ENCODE measurements around the gene TAPT1. TPM values are rescaled to one million over a fixed set of nuclear protein-coding genes. Genes with fewer than 3 reads are reported as not detected.
"Not testable (repeated sequence)": the region's sequence is repeated elsewhere in the genome, so short reads cannot be mapped to it uniquely, and the experiment has no call there.

TAPT1 gene
- polyA plus RNA-seq, 10 donors, result 23.6 to 43.0 (median 33.6) TPM

DNA sequence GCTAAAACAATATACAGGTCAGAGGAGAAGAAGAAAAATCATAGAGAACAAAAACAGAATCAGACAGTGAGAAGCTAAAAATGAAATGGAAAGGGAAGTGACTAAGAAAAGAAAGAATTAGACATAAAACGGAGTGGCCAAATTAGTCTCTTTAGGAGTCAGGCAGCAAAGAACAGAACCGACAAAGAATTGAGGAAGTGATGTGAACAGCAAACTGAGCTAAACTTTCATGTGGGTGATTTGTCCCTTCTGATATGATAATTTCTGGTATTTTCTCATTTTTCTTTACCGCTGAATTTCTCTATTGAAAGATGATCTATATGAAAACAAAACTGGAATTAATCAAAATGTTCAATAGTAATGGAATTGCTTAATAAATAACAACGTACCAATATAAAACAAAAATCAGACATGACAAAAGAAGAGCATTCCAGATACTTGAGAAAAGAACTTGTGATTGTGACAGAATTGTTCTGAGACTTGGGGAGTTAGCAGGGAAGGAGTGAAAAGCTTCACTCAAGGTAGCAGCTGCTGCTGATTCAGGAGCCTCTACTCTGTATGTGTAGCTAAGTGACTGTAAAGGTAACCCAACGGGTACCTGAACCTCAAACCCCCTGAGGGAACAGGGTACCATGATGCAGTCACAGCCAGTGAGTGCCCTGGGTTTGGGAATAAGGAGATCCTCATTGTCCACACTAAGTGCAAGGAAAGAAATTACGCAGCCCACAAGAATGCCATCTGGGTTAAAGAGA is 8.8 kb downstream of the TAPT1 start:
- no peak for DNase-seq

DNA sequence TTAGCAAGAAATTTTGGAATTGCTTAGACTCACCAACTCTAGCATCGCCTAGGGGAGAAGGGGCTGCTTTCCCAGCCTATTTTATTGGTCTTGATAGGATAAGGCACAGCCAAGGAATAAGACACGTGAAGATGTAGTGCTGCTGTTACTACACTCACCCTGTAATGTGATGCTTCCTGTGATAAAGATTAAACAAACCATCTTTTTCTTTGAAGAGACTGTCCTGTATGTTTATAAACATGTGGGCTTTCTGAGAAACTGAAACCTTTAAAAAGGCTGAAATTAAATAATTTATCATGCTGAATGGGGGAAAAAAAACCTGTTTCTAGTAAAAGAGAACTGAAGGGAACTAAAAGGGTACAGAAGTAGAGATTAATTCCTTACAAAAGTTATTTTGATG is 13.2 kb downstream of the TAPT1 start:
- DNase-seq, result no peak

DNA sequence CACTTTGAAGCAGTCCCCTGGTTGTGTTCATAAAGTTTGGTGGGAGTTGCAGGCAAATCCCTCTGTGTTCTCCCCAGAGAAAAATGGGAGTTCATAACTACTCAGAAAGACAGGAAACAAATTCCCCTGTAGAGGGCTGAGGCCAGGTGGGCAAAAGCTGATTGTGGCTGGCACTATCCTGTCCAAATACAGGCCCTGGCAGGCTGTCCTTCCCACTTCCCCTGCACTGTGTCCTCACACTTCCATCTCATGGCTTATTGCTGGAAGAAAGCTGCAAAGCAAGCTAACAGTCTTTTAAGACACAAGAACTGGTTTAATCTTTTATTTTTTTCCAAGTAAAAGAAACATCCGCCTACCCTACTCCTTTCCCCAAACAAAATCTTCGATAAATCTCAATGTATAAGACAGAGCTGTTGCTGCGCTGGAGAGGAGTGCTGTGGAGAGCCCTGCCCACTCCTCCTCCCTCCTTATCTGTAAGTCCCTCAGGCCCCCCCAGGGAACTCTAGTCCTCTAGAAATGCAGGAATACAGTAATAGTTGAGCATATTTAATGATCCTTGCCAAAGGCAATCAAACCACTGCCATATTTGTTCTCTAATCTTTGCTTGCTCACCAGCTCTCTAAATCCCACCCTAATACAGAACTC is 14.0 kb downstream of the TAPT1 start:
- no peak for DNase-seq

DNA sequence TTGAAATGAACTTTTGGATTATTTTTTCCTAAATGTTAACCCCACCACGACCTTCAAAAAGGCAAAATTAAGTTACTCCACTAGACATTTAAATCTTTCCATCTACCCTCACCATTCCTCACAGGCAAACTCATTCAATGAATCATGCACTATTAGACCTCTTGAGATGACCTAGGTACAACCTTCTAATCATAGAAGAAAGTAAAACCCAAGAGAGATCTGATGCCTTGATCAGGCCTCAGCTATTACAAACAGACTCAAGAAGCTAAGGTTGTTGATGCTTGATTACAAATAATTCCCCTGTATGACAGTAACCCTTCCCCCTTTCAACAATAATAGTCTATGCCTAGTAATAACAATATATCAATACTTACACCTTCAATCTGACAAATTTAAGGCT is 18.9 kb downstream of the TAPT1 start:
- DNase-seq, result no peak

DNA sequence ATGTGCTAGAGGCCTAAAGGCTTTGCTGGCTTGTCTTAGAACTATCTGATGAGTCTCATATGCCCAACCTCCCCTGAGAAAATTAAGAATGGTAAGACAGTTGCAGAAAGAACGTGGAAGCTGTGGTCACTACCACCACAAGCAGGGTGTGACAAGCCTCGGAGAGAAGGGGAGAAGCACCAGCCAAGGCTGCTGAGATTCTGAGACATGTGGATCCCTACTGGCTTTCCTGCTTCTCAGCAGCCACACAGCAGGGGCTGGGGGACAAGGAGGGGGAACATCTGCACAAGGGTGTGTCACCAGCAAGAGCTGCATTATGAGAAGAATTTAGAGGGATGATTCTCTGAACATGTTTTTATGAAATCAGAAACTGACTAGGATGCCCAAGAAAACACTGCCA is 19.4 kb downstream of the TAPT1 start:
- no peak for DNase-seq

DNA sequence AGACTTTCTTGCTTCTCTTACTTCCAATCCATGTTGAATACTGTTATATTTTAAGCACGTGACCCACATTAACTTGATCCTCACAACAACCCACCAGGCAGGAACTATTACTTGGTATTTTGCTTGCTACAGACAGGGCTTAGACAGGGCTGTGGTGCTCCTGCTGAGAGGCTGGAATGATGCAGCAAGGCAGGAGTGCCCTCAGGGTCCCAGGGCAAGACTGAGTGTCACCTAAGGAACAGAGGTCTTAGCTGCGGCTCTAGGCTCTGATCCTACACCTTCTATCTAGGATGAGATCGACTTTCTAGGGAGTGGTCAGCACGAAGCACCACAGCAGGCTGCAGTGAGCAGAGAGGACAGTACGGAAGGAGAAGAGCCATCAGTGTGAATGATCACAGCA is 20.0 kb downstream of the TAPT1 start:
- DNase-seq, result no peak

DNA sequence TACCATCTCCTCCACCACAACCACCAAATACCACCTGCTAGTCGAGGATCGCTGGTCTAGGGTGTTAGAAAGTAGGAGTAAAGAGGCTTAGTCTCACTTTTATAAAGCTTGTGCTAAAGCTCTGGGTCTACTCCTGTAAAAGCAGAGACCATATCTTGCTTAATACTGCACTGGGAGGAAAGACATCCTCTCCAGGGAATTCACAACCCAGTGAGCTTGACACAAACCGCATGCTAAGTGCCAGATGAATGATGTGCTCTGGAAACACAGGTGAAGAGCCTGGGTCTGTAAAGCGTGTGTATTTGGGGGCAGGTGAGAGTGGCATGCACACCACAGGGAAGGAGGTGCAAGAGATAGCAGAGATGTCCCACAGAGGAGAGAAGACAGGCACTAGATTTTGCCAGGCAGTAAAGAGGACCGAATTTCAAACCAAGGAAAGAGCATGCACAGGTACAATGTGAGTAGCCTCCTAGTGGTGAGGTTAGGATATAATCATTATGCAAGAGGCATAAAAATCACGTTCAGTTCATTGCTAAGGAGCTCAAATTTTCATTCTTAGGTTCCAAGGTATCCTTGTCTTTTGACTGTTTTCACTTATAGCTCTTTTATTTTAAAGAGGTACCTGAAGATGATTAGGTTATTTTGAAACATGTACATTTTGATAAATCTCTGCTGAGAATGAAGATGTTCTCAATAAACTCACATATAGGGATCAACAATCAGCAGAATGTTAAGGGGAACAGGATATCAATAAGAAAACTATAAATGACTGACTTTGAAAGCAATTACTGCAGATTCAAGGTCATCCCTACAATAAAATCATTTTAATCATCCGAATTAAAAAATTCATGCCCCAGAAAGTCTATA is 20.7 kb downstream of the TAPT1 start:
- DNase-seq, result no peak

DNA sequence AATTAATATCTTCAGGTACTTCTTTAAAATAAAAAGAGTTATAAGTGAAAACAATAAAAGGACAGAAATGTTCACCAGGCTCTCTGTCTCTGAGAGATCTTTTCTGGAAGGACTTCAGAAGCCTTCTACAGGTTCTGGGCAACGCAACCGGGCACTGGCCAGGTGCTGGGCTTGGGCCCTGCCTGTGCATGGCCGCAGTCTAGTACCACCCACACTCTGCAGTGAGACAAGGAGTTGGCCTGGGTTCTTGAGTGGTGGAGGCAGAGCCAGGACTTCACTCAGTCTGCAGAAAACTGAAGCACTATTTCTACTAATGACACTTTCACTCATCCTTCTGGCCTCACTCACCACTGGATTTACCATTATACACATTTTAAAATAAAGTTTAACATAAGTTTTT is 21.8 kb downstream of the TAPT1 start:
- no peak for DNase-seq

DNA sequence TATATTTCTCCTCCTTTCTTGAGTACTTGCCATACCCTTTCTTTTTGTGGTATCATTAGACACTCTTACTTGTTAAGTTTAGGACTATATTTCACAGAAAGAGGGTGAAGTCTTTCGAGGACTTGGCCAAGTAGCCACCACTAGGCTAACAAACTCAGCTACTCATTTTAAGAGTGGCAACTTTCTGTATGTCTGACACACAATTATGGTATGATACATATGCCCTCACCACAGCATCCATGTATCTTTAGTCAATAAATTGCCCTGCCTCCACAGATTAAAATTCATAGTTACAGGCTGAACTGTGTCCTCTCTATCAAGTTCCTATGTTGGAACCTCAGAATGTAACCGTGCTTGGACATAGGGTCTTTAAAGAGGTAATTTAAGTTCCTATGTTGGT is 23.2 kb downstream of the TAPT1 start:
- no peak for DNase-seq

DNA sequence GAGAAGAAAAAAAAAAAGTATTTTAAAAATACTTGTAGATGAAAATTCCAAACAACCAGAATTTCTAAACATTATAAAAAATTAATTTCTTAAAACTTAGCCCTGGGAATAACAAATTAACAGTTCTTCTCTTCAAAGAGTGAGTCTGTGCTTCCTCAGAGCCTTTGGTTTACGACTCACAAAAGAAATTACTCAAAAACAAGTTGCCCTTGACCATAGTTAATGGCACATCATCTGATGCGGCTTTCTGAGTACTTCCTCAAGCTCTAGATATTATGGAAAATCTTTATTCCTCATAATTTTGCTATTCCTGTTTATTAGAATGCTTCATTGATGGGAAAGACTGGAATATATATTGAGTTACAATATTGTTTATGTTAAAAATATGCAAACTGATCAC is 23.7 kb downstream of the TAPT1 start:
- no peak for DNase-seq

DNA sequence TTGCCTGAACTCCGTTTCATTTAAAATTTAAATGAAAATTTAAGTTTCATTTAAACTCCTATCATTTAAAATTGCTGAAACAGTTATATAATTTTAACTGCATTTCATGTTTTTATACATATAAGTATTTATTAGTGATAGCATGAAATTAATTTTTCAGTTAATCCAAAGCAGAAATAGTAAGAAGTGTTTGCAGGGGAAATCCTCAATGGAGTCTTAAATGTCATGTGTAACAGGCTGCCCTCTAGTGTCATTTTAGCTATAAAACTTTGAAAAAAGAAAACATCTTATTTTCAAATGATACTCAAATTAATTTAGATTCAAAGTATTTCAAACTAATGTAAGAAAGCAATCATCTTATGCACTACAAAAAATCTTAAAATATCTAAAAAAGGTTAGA is 27.2 kb downstream of the TAPT1 start:
- DNase-seq, result peak in 1 of 3 donors; percentile 11

DNA sequence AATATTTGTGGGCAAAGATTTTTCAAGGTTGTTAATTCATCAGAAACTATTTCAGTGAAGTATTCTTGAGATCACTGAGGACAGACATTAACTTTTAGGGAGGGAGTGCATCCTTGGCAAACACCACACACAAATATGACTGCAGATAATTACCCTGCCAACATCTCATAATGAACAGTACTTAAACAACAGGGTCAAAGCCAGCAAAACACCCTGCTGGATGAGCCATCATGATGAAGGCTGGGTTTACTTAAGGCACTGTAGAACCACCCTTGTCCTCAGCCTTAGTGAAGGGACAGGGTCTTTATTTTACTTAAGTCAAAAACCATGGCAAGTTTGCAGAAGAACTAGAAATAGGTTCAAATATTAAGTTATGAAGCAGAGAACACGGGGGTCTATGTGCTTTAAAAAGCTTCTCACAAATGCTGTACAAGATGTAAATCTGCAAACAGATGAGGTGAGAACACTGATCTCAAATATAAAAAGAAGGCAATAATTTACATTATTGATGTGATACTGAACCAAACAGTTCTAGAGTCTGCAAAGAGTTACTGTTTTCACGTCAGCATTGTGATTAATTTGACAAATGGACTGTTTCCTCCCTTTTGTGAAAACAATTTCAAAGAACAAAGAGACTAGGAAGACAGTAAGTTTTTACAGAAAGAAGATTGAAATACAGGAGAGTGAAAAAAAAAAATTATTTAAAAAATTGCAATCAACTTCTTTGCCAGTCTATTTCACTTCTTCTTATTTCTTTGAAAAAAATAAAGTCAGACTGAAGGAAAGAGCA is 28.2 kb downstream of the TAPT1 start:
- DNase-seq, result no peak

DNA sequence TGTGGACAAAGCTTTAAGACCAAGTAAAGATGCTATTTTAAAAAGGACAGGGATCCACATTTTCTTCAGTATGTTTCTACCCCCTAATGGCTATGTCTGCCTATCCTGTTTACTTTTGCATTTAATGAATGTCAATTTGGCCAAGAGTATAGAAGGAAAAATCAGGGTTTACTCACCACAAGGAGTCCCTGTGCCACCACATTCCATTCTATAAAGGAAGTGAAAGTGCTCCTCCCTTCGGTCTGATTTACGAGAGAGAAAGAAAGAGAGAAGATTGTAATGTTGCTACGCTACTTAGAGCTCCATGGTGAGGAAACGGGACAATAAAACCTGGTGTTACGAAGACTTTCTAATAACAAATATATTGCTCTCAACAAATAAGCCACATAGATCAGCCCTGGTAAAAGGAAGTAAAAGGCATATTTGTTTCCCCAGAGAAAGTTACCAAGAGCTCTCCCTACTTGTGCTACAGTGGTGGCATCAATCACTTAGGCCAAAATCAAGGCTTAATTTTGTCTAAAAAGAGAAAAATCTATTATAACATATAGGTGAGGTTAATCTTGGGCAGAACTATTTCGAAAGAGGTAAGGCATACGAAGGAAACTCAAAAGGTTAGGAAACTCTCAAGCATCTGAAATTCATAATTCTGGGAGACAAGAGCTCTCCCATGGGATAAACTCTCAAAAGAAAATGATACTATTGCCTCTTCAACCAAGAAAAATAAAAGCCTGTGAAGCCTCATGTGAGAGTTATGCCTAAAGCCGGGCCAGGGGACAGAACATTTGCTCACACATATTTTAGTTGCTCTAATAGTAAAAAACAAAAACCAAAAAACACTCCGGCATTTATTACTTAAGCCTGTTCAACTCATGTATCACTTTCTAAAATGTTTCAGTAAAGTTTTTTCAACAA is 29.5 kb downstream of the TAPT1 start:
- DNase-seq, result peak; percentile 43 to 66 (median 44)

DNA sequence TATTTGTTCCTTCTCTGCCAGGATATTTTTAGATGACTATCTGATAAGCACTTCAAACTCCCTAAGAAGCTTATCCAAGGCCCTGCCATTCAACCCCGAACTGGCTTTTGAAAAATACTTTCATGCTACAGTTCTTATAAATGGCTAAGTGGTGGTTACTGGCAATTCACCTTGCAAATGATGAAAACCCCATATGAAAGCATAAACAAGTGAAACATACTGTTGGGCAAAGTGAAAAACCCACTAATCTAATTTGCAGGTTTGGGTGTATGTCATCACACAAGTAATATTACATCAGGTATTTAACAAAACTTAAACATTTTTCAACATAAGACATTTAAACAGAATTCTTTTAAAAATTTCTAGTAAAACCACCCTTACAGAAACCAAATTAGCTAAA is 31.1 kb downstream of the TAPT1 start:
- DNase-seq, result no peak

DNA sequence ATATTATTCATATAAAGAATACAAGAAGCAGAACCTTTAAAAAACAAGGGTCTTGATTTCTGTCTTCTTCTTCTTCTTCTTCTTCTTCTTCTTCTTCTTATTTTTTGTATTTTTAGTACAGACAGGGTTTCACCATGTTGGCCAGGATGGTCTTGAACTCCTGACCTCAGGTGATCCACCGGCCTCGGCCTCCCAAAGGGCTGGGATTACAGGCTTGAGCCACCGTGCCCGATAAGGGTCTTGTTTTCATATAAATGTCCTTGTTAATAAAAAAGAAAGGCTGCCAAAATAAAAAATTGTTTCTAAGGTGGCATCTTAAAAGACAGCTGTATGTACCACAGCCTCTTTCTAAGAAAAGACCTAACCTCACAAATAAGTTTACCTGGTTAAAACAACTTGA is 31.5 kb downstream of the TAPT1 start:
- not testable (repeated sequence) for DNase-seq

DNA sequence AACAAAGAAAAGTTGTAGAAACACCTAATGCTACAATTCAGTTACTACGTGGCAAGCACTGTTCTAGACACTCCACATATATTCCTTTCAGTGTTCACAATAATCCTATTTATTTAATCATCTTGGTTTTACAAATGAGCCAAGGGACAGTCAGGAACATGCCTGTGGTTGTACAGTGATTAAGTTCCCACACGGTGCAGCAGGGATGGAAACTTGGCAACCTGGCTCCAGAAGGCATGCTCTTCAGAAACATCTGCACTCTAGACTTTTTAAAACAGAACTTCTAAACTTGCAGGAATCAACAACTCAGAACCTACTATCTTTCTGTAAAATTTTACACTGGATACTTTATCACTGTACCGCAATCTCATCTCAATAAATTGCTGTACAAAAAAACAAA is 32.1 kb downstream of the TAPT1 start:
- DNase-seq, result peak; percentile 14 to 57 (median 40)

DNA sequence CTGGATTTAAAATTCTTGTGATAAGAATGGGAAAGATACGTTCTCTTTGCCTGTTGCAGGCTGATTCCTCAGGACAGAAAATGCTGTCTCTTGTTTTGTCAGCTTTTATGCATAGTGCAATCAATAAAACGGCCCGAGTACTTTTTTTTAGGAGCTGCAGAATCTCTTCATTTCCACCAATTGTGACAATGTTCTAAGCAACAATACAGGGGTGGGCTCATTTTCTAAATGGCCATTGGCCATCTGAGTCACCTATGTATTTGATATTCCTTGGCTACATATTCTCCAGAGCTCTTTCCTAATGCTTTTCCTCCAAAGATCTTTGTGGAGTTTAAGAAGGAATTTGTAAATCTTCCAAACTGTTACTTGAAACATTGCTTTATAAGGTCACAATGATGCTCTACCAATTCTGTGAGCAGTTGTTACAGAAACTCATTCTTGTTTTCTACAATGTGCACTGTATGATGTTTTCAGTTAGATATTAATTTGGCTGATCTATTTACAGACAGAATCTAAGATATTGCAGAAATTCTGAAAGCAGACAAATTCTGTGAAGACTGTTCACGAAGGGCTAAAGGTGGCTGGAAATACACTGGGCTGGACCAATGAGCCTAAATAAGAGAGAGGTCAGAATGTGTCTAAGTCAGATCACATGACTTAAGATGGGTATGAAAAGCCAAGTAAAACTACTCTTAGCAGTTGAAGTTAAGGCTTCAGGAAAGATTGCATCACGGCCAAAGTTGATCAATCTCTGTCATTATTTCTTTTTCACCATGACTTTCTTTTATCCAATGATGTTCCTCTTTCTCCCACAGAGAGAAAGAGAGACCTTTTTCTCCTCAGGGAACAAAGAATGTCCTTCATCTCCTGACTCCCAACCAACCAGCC is 33.4 kb downstream of the TAPT1 start:
- no peak for DNase-seq

DNA sequence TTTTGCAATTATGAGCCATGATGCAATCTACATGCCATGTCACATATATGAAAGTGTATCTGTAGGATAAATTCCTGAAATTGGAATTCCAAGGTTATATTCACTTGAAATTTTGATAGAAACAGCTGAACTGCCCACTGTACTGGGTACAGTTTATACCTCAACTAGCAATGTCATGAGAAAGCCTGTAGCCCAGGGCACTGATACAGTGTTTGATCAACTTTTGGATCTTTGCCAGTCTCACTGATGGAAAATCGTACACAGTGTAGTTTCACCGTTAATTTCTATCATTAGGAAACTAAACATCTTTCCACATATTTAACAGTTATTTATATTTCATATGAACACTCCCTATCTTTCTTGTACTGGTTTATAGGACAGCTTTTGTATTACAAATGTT is 34.2 kb downstream of the TAPT1 start:
- no peak for DNase-seq

DNA sequence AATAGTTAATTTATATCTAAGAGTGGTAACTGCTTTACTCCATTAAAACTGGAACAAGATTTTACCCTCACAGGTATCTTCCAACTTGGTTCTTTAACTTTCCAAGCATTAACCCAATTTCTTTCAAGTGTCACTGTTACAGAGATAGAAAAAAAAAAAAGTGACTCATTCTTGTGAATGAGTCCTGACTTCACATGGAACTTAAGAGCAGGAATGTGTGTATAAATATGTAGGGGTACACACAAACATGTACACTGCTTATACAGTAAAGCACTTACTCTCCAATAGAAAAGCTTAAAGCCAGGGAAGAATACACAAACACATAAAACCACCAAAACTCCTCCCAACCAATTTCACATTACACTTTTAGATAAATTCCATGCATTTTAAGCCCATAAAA is 38.8 kb downstream of the TAPT1 start:
- no peak for DNase-seq

DNA sequence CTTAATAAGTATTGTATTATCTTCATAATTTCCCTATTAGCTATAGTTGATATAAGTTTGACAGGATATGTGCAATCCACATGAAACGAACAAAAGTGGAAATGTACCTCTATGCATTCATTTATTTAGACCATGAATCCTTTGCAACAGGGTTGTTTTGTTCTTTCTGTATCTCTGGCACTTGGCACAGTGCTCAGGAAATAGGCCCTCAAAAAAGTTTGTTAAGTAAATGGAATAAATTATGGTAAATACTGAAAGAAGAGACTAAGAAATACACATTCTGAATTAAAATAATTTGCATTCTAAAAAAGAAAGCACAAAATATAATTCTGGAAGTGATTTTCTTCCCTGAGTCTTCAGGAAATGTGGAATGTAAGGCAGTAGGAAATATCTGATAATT is 39.3 kb downstream of the TAPT1 start:
- no peak for DNase-seq
